PC-3 (cell line): ENCODE results near the gene AGAP3.

Source experiments
- CTCF ChIP-seq: fragments of 300-600 bp; sonication (generic); conservative IDR thresholded peaks from 2 replicates; pipeline ENCODE4 v1.5.1; 2017; ENCODE audit warnings: antibody characterized with exemption, low read depth, mild to moderate bottlenecking, low read length
- EZH2 ChIP-seq: fragments of 300-600 bp; sonication (generic); IDR thresholded peaks from one replicate; pipeline ENCODE4 v1.6.1; 2017; ENCODE audit warnings: antibody characterized with exemption, mild to moderate bottlenecking, low read length; ENCODE audit not compliant: unreplicated experiment
- EZH2phosphoT487 ChIP-seq: fragments of 300-600 bp; sonication (generic); IDR thresholded peaks from 2 replicates; pipeline ENCODE4 v1.6.1; 2018; ENCODE audit warnings: mild to moderate bottlenecking, antibody characterized with exemption, low read length, borderline replicate concordance

GRCh38 chr7:151045262-151045661 lies 41.0 kb upstream of the AGAP3 start:
- TF ChIP-seq CTCF = no peak
- TF ChIP-seq EZH2phosphoT487 = no peak
- no peak for TF ChIP-seq EZH2
